GM12874 (cell line): ENCODE measurements around the gene TRPC1.

Source experiments
- CTCF ChIP-seq: IDR thresholded peaks from 2 replicates; pipeline ENCODE4 v1.5.1; 2011; ENCODE audit warnings: low read depth, mild to moderate bottlenecking, control low read depth, low read length, moderate library complexity; ENCODE audit not compliant: insufficient read depth

The TRPC1 gene

DNA sequence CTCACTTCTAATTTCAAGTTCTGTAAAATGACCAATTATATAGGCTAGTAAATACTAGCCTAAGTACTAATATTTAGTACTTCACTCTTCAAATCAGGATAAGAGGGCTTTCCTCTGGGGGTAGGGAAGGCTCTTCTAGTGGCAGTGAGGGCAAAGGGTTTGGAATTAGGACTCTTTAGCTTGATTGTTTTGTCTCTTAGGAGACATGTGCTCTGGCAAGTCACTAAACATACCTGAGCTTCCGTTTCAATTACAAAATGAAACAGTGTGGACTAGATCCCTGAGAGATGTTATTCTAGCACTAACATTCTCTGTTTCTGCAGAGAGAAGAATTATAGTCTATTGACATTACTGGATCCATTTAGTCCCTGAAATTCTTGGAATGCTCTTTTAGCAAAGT is 93.5 kb downstream of the TRPC1 start:
- TF ChIP-seq CTCF, result no peak

DNA sequence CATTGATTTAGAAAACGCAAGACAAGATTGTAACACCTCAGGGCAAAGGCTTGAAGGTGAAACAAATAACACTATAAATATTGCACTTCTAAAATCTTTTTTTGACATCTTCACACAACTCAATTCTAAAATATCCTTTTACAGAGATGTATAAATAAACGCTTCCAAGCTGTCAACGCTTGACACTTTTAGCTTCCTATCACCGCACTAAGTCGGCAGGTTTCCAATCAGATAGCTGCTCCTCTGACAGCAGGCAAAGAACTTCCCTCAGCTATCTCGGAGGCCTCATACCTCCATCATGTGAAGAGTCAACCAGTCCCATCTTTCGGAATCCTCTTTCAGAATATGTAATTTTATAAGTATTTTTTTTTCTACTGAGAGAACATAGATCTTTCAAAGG is 94.1 kb downstream of the TRPC1 start:
- TF ChIP-seq CTCF, result no peak

DNA sequence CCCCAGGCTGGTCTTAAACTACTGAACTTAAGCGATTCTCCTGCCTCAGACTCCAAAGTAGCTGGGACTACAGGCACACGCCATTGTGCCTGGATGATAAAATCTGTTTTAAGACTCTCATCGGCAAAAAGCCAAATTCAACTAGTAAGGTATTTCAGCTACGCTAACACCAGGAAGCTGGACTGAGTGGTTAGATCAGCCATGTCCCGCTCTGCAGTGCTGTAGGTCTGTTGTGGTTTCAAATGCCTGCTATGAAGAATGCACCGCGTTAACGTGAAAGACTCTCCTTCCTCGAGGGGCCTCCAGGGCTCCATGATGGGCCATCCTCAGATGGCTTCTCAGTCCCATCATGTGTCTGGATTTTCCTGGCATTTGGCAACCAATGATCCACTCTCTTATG is 94.8 kb downstream of the TRPC1 start:
- TF ChIP-seq CTCF, result no peak

- TF ChIP-seq CTCF, result no peak
Observed at GRCh38 chr3:142819179-142819578, 95.3 kb downstream of the TRPC1 start.

DNA sequence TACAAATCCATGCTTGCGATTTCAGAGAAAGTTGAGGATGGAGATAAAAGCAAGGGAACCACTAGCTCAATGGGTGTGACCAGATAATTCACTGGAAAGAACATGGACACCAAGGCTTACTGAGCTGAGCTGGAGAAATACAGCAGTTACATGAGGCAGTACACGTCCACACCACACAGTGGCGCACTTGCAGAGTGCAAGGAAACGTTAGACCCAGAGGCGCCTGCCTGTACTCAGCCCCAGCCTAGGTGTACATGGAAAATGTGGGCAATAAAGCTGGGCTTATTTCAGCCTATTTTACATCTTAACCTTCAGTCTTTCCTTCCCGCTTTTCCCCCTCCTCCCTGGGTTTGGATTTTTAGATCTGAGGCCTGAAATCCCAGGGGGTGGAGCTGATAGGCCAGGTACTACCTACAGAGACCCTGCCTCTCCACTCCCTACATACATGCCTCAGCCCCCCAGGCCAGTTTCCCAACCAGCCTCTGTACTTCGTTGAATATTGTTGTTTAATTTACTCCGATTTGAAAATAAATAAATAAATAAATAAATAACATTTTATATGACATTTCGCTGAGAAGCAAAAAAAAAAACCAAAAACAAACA is 105.0 kb downstream of the TRPC1 start:
- TF ChIP-seq CTCF, result peak; percentile 91

DNA sequence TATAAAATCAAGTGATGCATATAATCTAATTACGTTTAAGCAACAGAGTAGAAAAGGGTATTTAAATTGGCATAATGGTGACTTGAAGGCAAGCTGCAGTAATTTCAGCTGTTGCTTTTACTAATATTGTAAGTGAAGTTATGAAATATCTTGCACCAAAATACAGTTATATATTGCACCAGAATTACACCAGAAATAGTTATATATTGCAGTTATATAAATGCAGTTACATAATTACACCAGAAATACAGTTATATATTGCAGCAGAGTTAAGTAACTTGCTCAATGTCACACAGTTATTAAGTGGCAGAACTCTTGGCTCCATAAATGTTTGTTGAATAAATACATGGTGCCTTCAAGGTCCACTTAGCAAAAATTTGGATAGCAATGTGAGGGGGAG is 113.7 kb downstream of the TRPC1 start:
- no peak for TF ChIP-seq CTCF

GRCh38 chr3:142839831-142840230 is 116.0 kb downstream of the TRPC1 start:
- no peak for TF ChIP-seq CTCF
